BJ (cell line): ENCODE data around the gene XPNPEP1. TPM values are rescaled to one million over a fixed set of nuclear protein-coding genes. Genes with fewer than 3 reads are reported as not detected.

Experiments used
- CTCF ChIA-PET: fragments of 350-600 bp; formaldehyde crosslinking; extraction: SDS; loops from one replicate; lab custom pipeline; 2021; ENCODE audit warnings: antibody characterized with exemption, inconsistent platforms; lab: Yijun Ruan, JAX
- POLR2A ChIA-PET: fragments of 300-600 bp; sonication (Branson Sonifier 250); formaldehyde crosslinking; extraction: SDS; loops from one replicate; lab custom pipeline; 2021; ENCODE audit warnings: antibody characterized with exemption; lab: Charles Lee
- DNase-seq: peaks from one replicate; pipeline ENCODE4 v3.0.0-alpha.2; 2011; ENCODE audit warnings: low read depth
- H3K27me3 ChIP-seq: 2 replicates; pipeline ENCODE4 v1.6.0; 2011; ENCODE audit warnings: low read length; ENCODE audit not compliant: control insufficient read depth, insufficient read depth
- H3K36me3 ChIP-seq: 2 replicates; pipeline ENCODE4 v1.5.1; 2011; ENCODE audit warnings: low read length; ENCODE audit not compliant: control insufficient read depth, insufficient read depth
- H3K4me3 ChIP-seq: 2 replicates; pipeline ENCODE4 v1.5.1; 2011; ENCODE audit warnings: low read depth, mild to moderate bottlenecking, control low read depth, low read length
- polyA plus RNA-seq: library from polyadenylated mRNA; depleted of rRNA; stranded (reverse); fragments of >200 nt; gene quantifications from 2 replicates; pipeline ENCODE4 v1.2.3, GENCODE V29; 2011
- TF ChIP-seq, protein P1 (sequence below): IDR thresholded peaks from 2 replicates; pipeline ENCODE4 v1.5.1; 2011; ENCODE audit warnings: low read depth, mild to moderate bottlenecking, control low read depth, inconsistent platforms, low read length, moderate library complexity; ENCODE audit not compliant: insufficient read depth

XPNPEP1 gene
- polyA plus RNA-seq, 1 experiment = 173 TPM

DNA sequence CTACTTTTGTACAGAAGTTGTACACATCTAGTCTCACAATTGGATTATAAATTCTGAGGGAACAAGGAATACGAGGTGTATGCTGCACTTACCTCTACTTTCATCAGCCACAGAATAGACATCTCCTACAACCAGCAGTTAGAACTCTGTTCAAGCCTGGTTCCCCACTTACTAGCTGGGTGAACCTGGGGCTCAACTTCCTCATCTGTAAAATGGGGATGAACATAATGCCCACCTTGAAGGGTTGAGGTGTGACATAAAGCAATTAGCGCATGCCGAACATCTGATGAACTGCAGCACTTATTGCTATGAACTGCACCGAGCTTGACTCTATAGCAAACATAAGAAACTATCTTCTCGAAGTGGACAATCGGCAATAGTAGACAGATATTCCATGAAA, 25.3 kb downstream of the XPNPEP1 start:
- ChIA-PET POLR2A (no interaction called here), CTCF (interaction anchor here (0.9 to 2.9 kb wide), 2 partner anchors 9 to 14 kb away, joined by 3 to 11 read pairs; no protein-coding TSS in a partner anchor)

DNA sequence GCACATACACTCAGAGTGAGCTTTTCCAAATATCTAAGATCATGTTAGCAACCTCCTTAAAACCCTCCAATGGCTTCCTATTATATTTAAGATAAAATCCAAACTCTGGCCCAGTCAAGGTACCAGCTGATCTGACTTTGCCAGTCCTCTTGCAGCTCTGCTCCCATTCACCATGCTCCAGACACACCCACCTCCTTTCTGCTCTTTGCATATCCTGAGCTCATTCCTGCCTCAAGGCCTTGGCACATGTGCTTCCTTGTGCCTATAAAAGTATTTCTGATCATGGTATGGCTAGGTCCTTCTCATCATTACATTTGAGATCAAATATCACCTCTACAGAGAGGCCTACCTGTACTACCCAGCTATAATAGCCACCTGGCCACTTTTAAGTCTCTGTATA, 27.5 kb downstream of the XPNPEP1 start:
- CTCF ChIA-PET = interaction anchor here (2.9 kb wide), 1 partner anchor 12 kb away, joined by 11 read pairs; no protein-coding TSS in a partner anchor
- TF ChIP-seq, protein P1, sequence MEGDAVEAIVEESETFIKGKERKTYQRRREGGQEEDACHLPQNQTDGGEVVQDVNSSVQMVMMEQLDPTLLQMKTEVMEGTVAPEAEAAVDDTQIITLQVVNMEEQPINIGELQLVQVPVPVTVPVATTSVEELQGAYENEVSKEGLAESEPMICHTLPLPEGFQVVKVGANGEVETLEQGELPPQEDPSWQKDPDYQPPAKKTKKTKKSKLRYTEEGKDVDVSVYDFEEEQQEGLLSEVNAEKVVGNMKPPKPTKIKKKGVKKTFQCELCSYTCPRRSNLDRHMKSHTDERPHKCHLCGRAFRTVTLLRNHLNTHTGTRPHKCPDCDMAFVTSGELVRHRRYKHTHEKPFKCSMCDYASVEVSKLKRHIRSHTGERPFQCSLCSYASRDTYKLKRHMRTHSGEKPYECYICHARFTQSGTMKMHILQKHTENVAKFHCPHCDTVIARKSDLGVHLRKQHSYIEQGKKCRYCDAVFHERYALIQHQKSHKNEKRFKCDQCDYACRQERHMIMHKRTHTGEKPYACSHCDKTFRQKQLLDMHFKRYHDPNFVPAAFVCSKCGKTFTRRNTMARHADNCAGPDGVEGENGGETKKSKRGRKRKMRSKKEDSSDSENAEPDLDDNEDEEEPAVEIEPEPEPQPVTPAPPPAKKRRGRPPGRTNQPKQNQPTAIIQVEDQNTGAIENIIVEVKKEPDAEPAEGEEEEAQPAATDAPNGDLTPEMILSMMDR = no peak
- H3K27me3 ChIP-seq = no peaks in the 10 kb centered on the region
- no peak for DNase-seq
- POLR2A ChIA-PET = no interaction called here
- peaks cover 7% of the 10 kb centered on the region for H3K36me3 ChIP-seq
- no peak overlapping the region for H3K4me3 ChIP-seq

More for the DNA sequence above, 25.3 kb downstream of the XPNPEP1 start:
- no peak for DNase-seq
- no peaks in the 10 kb centered on the region for H3K27me3 ChIP-seq
- H3K4me3 ChIP-seq = no peak overlapping the region
- TF ChIP-seq, protein P1 = no peak
- no peaks in the 10 kb centered on the region for H3K36me3 ChIP-seq

DNA sequence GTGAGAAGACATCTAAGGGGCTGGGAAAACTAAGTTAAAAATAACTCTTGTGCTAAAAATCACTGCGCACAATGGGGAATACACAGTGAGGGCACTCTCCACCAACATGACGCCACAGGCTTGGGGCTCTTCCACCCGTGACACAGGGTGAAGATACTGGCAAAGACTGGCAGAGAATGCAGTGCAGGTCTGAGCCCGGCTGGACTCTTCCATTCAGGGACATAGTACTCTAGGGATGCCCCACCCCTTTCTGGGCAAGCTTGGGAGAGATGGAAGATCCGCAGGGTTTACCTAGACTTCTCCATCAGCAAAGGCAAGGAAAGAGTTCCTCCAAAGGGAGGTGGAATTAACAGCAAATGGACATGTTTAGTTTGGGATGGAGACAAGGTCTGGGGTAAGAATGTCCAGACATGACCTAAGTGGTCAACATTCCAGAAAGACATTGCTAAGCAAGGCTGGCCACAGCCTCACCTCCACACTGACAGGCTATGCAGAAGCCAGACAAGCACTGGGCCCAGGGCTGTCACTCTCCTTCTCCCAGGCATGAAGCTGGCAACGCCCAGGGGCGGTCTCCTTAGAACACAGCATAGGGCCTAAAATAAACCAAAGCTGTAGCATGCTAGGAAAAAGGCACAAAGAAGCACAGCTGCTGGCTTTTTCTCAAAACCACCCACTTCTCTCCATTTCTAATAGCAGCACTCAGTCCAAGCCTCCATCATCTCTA, 28.1 kb downstream of the XPNPEP1 start:
- POLR2A ChIA-PET = interaction anchor here (0.7 kb wide), 1 partner anchor 135 kb away, joined by 4 read pairs; no protein-coding TSS in a partner anchor
- TF ChIP-seq, protein P1 = no peak
- CTCF ChIA-PET = interaction anchor here (0.6 to 2.9 kb wide), 3 partner anchors 11 to 93 kb away, joined by 3 to 11 read pairs (median 3); no protein-coding TSS in a partner anchor
- DNase-seq = no peak
- H3K4me3 ChIP-seq = no peak overlapping the region
- no peaks in the 10 kb centered on the region for H3K27me3 ChIP-seq
- peaks cover 7% of the 10 kb centered on the region for H3K36me3 ChIP-seq

DNA sequence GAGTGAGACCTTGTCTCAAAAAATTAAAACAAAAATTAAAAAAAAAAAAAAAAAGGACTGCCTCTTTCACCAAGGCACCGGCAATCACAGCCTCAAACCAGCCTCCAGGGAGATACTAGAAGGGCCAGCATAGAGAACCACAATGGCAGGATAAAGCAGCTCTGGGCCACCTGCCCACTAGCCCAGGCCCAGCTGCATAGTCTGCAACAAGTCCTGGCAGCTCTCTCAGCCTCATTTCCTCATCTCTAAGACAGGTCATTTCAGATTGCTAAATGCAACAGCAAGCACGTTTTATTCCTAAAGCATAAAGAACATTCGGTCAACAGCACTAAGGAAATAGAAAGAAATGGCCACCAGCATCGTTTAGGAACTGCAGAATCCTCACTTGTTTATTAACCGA, 28.8 kb downstream of the XPNPEP1 start:
- no peak for DNase-seq
- ChIA-PET CTCF (interaction anchor here (0.6 to 1.3 kb wide), 3 partner anchors 8 to 94 kb away, joined by 3 to 4 read pairs (median 3); no protein-coding TSS in a partner anchor), POLR2A (interaction anchor here (0.7 kb wide), 1 partner anchor 136 kb away, joined by 4 read pairs; no protein-coding TSS in a partner anchor)
- Histone ChIP-seq H3K4me3 (no peak overlapping the region), H3K36me3 (peaks cover 7% of the 10 kb centered on the region), H3K27me3 (no peaks in the 10 kb centered on the region)
- TF ChIP-seq, protein P1 = no peak

DNA sequence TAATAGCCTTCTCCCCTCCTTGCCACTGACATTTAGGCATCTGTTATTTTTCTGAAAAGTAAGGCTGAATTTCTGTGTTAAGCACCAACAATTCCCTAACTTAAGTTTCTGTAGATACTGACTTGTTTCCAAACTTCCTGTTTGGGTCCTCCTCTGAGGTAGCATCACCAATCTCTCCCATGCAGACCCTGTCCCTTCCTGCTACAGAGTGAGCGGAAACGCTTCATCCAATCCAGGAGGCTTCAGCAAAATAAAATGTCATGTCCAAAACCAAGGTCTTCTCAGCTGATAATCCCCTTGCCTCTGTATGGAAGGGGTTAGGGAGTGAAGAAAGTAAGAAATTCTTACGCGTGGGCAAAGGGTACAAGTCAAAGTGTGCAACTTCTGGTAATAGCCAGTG, 29.9 kb downstream of the XPNPEP1 start:
- no peak for DNase-seq
- TF ChIP-seq, protein P1 = no peak
- POLR2A ChIA-PET = no interaction called here
- H3K4me3 ChIP-seq = no peak overlapping the region
- peaks cover 7% of the 10 kb centered on the region for H3K36me3 ChIP-seq
- H3K27me3 ChIP-seq = no peaks in the 10 kb centered on the region
- CTCF ChIA-PET = interaction anchor here (0.7 to 2.2 kb wide), 4 partner anchors 9 to 314 kb away, joined by 3 to 14 read pairs (median 4); partner anchors contain the start of gene MXI1
